ENCODE data around the gene DENND5B. TPM values are rescaled to one million over a fixed set of nuclear protein-coding genes. Genes with fewer than 3 reads are reported as not detected.

Gene DENND5B
- total and polyA plus RNA-seq, 2 donors: 5.6 to 27.5 TPM

GRCh38 chr12:31353750-31354708 lies 236.9 kb downstream of the DENND5B start:
- WGBS: 43% methylated on average over 12 of the region's 12 CpGs
- Histone ChIP-seq H3K4me3 (ENCODE audit: low read depth, low read length) (no peak overlapping the region), H3K36me3 (ENCODE audit: insufficient read depth) (no peaks in the 10 kb centered on the region), H3K27ac (ENCODE audit: low read depth) (no peak overlapping the region), H3K4me1 (ENCODE audit: insufficient read depth) (no peaks in the 10 kb centered on the region)
- no peak for DNase-seq (ENCODE audit: extremely low spot score)

- Histone ChIP-seq H3K4me3 (ENCODE audit: low read depth, low read length) (no peak overlapping the region), H3K27ac (ENCODE audit: low read depth) (no peak overlapping the region), H3K4me1 (ENCODE audit: insufficient read depth) (no peaks in the 10 kb centered on the region), H3K36me3 (ENCODE audit: insufficient read depth) (no peaks in the 10 kb centered on the region)
- 15% methylated on average over 9 of the region's 9 CpGs for WGBS
- DNase-seq (ENCODE audit: extremely low spot score): no peak
Observed at GRCh38 chr12:31346267-31346666, 244.7 kb downstream of the DENND5B start.

- 90% methylated on average over 8 of the region's 8 CpGs for WGBS
- no peaks in the 10 kb centered on the region for H3K36me3 ChIP-seq (ENCODE audit: insufficient read depth)
- DNase-seq (ENCODE audit: extremely low spot score): no peak
- no peak overlapping the region for H3K27ac ChIP-seq (ENCODE audit: low read depth)
- H3K4me1 ChIP-seq (ENCODE audit: insufficient read depth): no peaks in the 10 kb centered on the region
- no peak overlapping the region for H3K4me3 ChIP-seq (ENCODE audit: low read depth, low read length)
Observed at GRCh38 chr12:31343139-31343538, 247.8 kb downstream of the DENND5B start.

GRCh38 chr12:31342286-31342685 lies 248.7 kb downstream of the DENND5B start:
- Histone ChIP-seq H3K36me3 (ENCODE audit: insufficient read depth) (no peaks in the 10 kb centered on the region), H3K4me3 (ENCODE audit: low read depth, low read length) (no peak overlapping the region), H3K27ac (ENCODE audit: low read depth) (no peak overlapping the region), H3K4me1 (ENCODE audit: insufficient read depth) (no peaks in the 10 kb centered on the region)
- no peak for DNase-seq (ENCODE audit: extremely low spot score)
- WGBS: 62% methylated on average over 1 of the region's 1 CpG

- no peaks in the 10 kb centered on the region for H3K4me1 ChIP-seq (ENCODE audit: insufficient read depth)
- DNase-seq (ENCODE audit: extremely low spot score): no peak
- H3K27ac ChIP-seq (ENCODE audit: low read depth): no peak overlapping the region
- WGBS: 81% methylated on average over 10 of the region's 10 CpGs
- no peak overlapping the region for H3K4me3 ChIP-seq (ENCODE audit: low read depth, low read length)
- no peaks in the 10 kb centered on the region for H3K36me3 ChIP-seq (ENCODE audit: insufficient read depth)
Observed at GRCh38 chr12:31339831-31340622, 250.9 kb downstream of the DENND5B start.

- Histone ChIP-seq H3K4me3 (ENCODE audit: low read depth, low read length) (no peak overlapping the region), H3K27ac (ENCODE audit: low read depth) (no peak overlapping the region), H3K4me1 (ENCODE audit: insufficient read depth) (no peaks in the 10 kb centered on the region), H3K36me3 (ENCODE audit: insufficient read depth) (no peaks in the 10 kb centered on the region)
- 65% methylated on average over 4 of the region's 4 CpGs for WGBS
- no peak for DNase-seq (ENCODE audit: extremely low spot score)
Observed at GRCh38 chr12:31337952-31338351, 253.0 kb downstream of the DENND5B start.

Small RNA genes within 50 kb of the gene (small RNA-seq; reads per million reads assigned to genes)
- gene RF00019: not detected
- not detected for gene RF00026
- gene RNU5F-4P: 0.24 reads per million
- gene RNU6-618P: not detected
- gene RPL31P50: not detected

Other genes with a start within 250 kb of the DENND5B start
- 5.7 TPM for gene ETFBKMT, start 68.6 kb upstream of the DENND5B start, total RNA-seq
- gene ETFBKMT, start 68.6 kb upstream of the DENND5B start, polyA plus RNA-seq: 2.3 TPM
- 21.4 TPM for gene AMN1, start 137.9 kb upstream of the DENND5B start, total RNA-seq
- gene AMN1, start 137.9 kb upstream of the DENND5B start, polyA plus RNA-seq: 20.6 TPM